HFFc6 (cell line): ENCODE measurements around the gene TMEM272. TPM values are rescaled to one million over a fixed set of nuclear protein-coding genes. Genes with fewer than 3 reads are reported as not detected.

ENCODE experiments used
- DNase-seq: peaks from one replicate; pipeline ENCODE4 v3.0.0-alpha.2; 2018
- H3K27ac Mint-ChIP-seq: 2 replicates; pipeline ENCODE4 v1.8.0; 2020; ENCODE audit warnings: mild to moderate bottlenecking, mixed read lengths
- H3K27me3 Mint-ChIP-seq: 2 replicates; pipeline ENCODE4 v1.8.0; 2021; ENCODE audit warnings: mild to moderate bottlenecking, moderate library complexity, mixed read lengths; ENCODE audit not compliant: insufficient read depth
- H3K36me3 Mint-ChIP-seq: 2 replicates; pipeline ENCODE4 v1.8.0; 2021; ENCODE audit warnings: low read depth, mixed read lengths
- H3K4me1 Mint-ChIP-seq: 2 replicates; pipeline ENCODE4 v1.8.0; 2020; ENCODE audit warnings: low read depth, mixed read lengths
- H3K4me3 Mint-ChIP-seq: 2 replicates; pipeline ENCODE4 v1.8.0; 2020; ENCODE audit warnings: mild to moderate bottlenecking, moderate library complexity, mixed read lengths
- H3K9me3 Mint-ChIP-seq: 2 replicates; pipeline ENCODE4 v1.8.0; 2020; ENCODE audit warnings: mild to moderate bottlenecking, mixed read lengths
- CTCF ChIP-seq: fragments of 200-600 bp; sonication (generic); IDR thresholded peaks from 2 replicates; pipeline ENCODE4 v1.5.0; 2021; ENCODE audit warnings: antibody characterized with exemption, mild to moderate bottlenecking
- total RNA-seq, 6 experiments: library from RNA; stranded (reverse); fragmentation: NEBNext Ultra II Directional; extraction: Animal tissue kit (Norgen Biotek cat#: 25700); gene quantifications; 2 replicates in 1 of 6; 3 replicates in 5 of 6; pipeline ENCODE4 v1.2.3, GENCODE V29; 2021

TMEM272 gene
- total RNA-seq, 6 experiments from 2014 or later, result not detected

DNA sequence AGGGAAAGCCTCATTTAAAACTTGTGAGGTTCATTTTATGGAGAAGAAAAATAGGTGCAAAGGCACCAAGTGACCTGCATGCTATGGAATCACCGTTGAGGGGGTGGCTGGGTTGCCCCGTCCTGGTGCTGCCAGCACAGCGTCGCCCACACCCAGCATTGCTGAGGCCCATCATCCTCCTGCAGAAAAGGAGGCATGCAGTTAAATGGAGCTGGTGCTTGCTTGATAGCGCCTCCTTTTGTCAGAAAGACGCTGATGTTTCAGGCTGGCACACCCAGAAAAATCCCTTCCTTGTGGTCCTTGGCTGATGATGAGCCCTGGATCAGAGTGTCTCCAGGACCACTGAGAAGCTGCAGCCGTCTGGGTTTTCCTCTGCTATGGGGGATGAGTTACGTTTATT lies 77.9 kb downstream of the TMEM272 start:
- Mint-ChIP-seq H3K27me3 (peaks cover 4% of the 10 kb centered on the region; the same call in 1 of the 2 replicates), H3K4me1 (peaks cover 35% of the 10 kb centered on the region), H3K9me3 (no peaks in the 10 kb centered on the region), H3K27ac (no peak overlapping the region), H3K4me3 (no peak overlapping the region), H3K36me3 (peaks cover 20% of the 10 kb centered on the region)
- no peak for DNase-seq
- peak; percentile 48 for TF ChIP-seq CTCF

GRCh38 chr13:51765142-51765515 lies 79.8 kb downstream of the TMEM272 start:
- Mint-ChIP-seq H3K36me3 (peaks cover 28% of the 10 kb centered on the region), H3K9me3 (no peaks in the 10 kb centered on the region), H3K27me3 (peaks cover 6% of the 10 kb centered on the region), H3K4me3 (no peak overlapping the region), H3K27ac (peak overlapping the region; percentile 85; the same call in 1 of the 2 replicates), H3K4me1 (peaks cover 54% of the 10 kb centered on the region)
- no peak for TF ChIP-seq CTCF
- DNase-seq, result no peak

GRCh38 chr13:51764184-51765141 lies 80.5 kb downstream of the TMEM272 start:
- Mint-ChIP-seq H3K9me3 (no peaks in the 10 kb centered on the region), H3K27me3 (peaks cover 6% of the 10 kb centered on the region), H3K27ac (peak overlapping the region; percentile 85), H3K36me3 (peaks cover 35% of the 10 kb centered on the region), H3K4me1 (peaks cover 60% of the 10 kb centered on the region), H3K4me3 (peak overlapping the region; percentile 65; the same call in 1 of the 2 replicates)
- no peak for TF ChIP-seq CTCF
- peak; percentile 74 for DNase-seq

- TF ChIP-seq CTCF, result no peak
- Mint-ChIP-seq H3K9me3 (no peaks in the 10 kb centered on the region), H3K4me1 (peaks cover 70% of the 10 kb centered on the region)
Measured at GRCh38 chr13:51763486-51763885, 81.5 kb downstream of the TMEM272 start.

More at GRCh38 chr13:51763486-51763885, 81.5 kb downstream of the TMEM272 start:
- Mint-ChIP-seq H3K36me3 (peaks cover 41% of the 10 kb centered on the region), H3K4me3 (no peak overlapping the region), H3K27ac (no peak overlapping the region; the same call in 1 of the 2 replicates), H3K27me3 (peaks cover 6% of the 10 kb centered on the region)
- no peak for DNase-seq

Other genes starting within 250 kb of the TMEM272 start
- 1 to 10 TPM; 1.9 to 2.7 (median 2.4) TPM for gene DHRS12, start 41.0 kb downstream of the TMEM272 start, total RNA-seq
- gene CCDC70, start 16.8 kb upstream of the TMEM272 start, total RNA-seq, result not detected
- 1 to 10 TPM in 4 of 6 experiments, under 1 TPM in 2; 0.81 to 4.8 (median 1.1) TPM for gene ATP7B, start 166.3 kb upstream of the TMEM272 start, total RNA-seq
- 10 to 100 TPM; 37.1 to 45.2 (median 41.0) TPM for gene ALG11, start 167.2 kb upstream of the TMEM272 start, total RNA-seq
- 10 to 100 TPM; 14.9 to 20.3 (median 17.5) TPM for gene UTP14C, start 179.5 kb upstream of the TMEM272 start, total RNA-seq